Mesenchymal stem cell (in vitro differentiated cells and primary cell): ENCODE results near the gene GYG1.
A peak's percentile ranks its signal among the peaks of the same experiment; 100 is the strongest.

Source experiments
- DNase-seq: peaks from one replicate; pipeline ENCODE4 v3.0.0-alpha.2; 2013
- H2AFZ ChIP-seq: one replicate; pipeline ENCODE4 v1.6.1; 2013; ENCODE audit warnings: low read depth, mild to moderate bottlenecking, control low read depth, inconsistent platforms, low read length, moderate library complexity
- H2AK5ac ChIP-seq: 2 replicates; pipeline ENCODE4 v1.6.1; 2013; ENCODE audit warnings: low read length, moderate library complexity, mild to moderate bottlenecking, inconsistent platforms; ENCODE audit not compliant: severe bottlenecking
- H2BK120ac ChIP-seq: one replicate; pipeline ENCODE4 v1.6.1; 2013; ENCODE audit warnings: low read depth, mild to moderate bottlenecking, inconsistent platforms, low read length, moderate library complexity
- H2BK12ac ChIP-seq, 2 experiments: one replicate each; pipeline ENCODE4 v1.6.1; 2013; ENCODE audit warnings: inconsistent platforms in 2 of 2, low read length in 2 of 2, mild to moderate bottlenecking in 2 of 2, moderate library complexity in 2 of 2, control low read depth in 1 of 2
- H2BK15ac ChIP-seq: one replicate; pipeline ENCODE4 v1.6.1; 2013; ENCODE audit warnings: mild to moderate bottlenecking, low read depth, inconsistent platforms; ENCODE audit not compliant: poor library complexity, severe bottlenecking
- H2BK5ac ChIP-seq: 2 replicates; pipeline ENCODE4 v1.6.1; 2013; ENCODE audit warnings: low read depth, mild to moderate bottlenecking, low read length, control low read depth, inconsistent platforms; ENCODE audit not compliant: poor library complexity, severe bottlenecking
- H3K14ac ChIP-seq, 2 experiments: one replicate each; pipeline ENCODE4 v1.6.1; 2013; ENCODE audit warnings: inconsistent platforms in 2 of 2, low read length in 2 of 2, control low read depth in 1 of 2, mild to moderate bottlenecking in 1 of 2, moderate library complexity in 1 of 2
- H3K18ac ChIP-seq, 2 experiments: one replicate each; pipeline ENCODE4 v1.6.1; 2013; ENCODE audit warnings: inconsistent platforms in 2 of 2, low read length in 2 of 2, control low read depth in 1 of 2, low read depth in 1 of 2, mild to moderate bottlenecking in 1 of 2
- H3K23ac ChIP-seq, 2 experiments: one replicate each; pipeline ENCODE4 v1.6.1; 2013; ENCODE audit warnings: inconsistent platforms in 2 of 2, low read length in 2 of 2, mild to moderate bottlenecking in 2 of 2, moderate library complexity in 2 of 2, control low read depth in 1 of 2
- H3K27ac ChIP-seq: 2 replicates; pipeline ENCODE4 v1.5.1; 2013; ENCODE audit warnings: mild to moderate bottlenecking, moderate library complexity, low read length, control low read depth, inconsistent platforms; ENCODE audit not compliant: poor library complexity, severe bottlenecking
- H3K27me3 ChIP-seq, 2 experiments: 2 replicates each; pipeline versions ENCODE4 v1.6.1 to v1.7.0; 2013; ENCODE audit warnings: low read length in 2 of 2, mild to moderate bottlenecking in 2 of 2, moderate library complexity in 2 of 2, control low read depth in 1 of 2, inconsistent platforms in 1 of 2; ENCODE audit not compliant: control insufficient read depth in 1 of 2, insufficient read depth in 1 of 2
- H3K36me3 ChIP-seq, 2 experiments: 2 replicates each; pipeline versions ENCODE4 v1.6.1 to v1.7.0; 2013; ENCODE audit warnings: low read length in 2 of 2, control low read depth in 1 of 2, inconsistent platforms in 1 of 2, low read depth in 1 of 2, mild to moderate bottlenecking in 1 of 2; ENCODE audit not compliant: insufficient read depth in 2 of 2, control insufficient read depth in 1 of 2
- H3K4ac ChIP-seq, 2 experiments: one replicate each; pipeline ENCODE4 v1.6.1; 2013; ENCODE audit warnings: inconsistent platforms in 2 of 2, low read length in 2 of 2, mild to moderate bottlenecking in 2 of 2, moderate library complexity in 2 of 2, control low read depth in 1 of 2, low read depth in 1 of 2
- H3K4me1 ChIP-seq: 2 replicates; pipeline ENCODE4 v1.6.1; 2013; ENCODE audit warnings: low read depth, low read length, control low read depth; ENCODE audit not compliant: control insufficient read depth, insufficient read depth
- H3K4me2 ChIP-seq: 2 replicates; pipeline ENCODE4 v1.6.1; 2013; ENCODE audit warnings: low read length, mild to moderate bottlenecking, inconsistent platforms; ENCODE audit not compliant: poor library complexity, severe bottlenecking
- H3K4me3 ChIP-seq, 2 experiments: 2 replicates each; pipeline versions ENCODE4 v1.5.1 to v1.7.0; 2013; ENCODE audit warnings: low read length in 2 of 2, mild to moderate bottlenecking in 2 of 2, control low read depth in 1 of 2, low read depth in 1 of 2; ENCODE audit not compliant: insufficient read depth in 1 of 2
- H3K79me1 ChIP-seq: replicated peaks from 2 replicates; pipeline ENCODE4 v1.6.1; 2013; ENCODE audit warnings: mild to moderate bottlenecking, control low read depth, low read length, inconsistent platforms; ENCODE audit not compliant: poor library complexity, severe bottlenecking
- H3K9ac ChIP-seq: 2 replicates; pipeline ENCODE4 v1.7.0; 2013; ENCODE audit warnings: mild to moderate bottlenecking, low read length, moderate library complexity
- H3K9me3 ChIP-seq: 2 replicates; pipeline ENCODE4 v1.7.0; 2013; ENCODE audit warnings: mild to moderate bottlenecking, low read length; ENCODE audit not compliant: control insufficient read depth
- H4K8ac ChIP-seq: one replicate; pipeline ENCODE4 v1.6.1; 2013; ENCODE audit warnings: inconsistent platforms, mild to moderate bottlenecking, low read length, moderate library complexity
- H4K91ac ChIP-seq: one replicate; pipeline ENCODE4 v1.6.1; 2013; ENCODE audit warnings: mild to moderate bottlenecking, low read length, inconsistent platforms
- WGBS: methylation state at CpG from one replicate; pipeline ENCODE4 v1.1.7; 2013; ENCODE audit warnings: mixed read lengths; 5-methylcytosine and 5-hydroxymethylcytosine counted together

The GYG1 gene

DNA sequence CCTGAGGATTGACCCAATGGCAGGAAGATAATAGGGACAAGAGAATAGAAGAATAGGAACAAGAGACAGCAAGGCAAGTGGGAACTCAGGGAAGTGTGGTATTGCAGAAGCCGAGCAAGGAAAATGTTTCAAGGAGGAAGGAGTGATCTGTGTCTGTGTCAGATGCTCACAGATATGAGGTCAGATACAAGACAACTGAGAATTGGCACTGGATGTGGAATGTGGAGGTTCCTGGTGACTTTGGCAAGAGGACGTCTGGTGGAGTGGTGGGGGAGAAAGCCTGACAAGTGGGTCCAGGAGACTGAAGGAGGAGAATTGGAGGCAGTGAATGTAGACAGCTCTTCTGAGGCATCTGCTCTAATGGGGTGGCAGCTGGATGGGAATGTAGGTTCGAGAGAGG lies 24.1 kb downstream of the GYG1 start:
- Histone ChIP-seq H3K4me3 (no peak overlapping the region), H3K18ac (no peak overlapping the region), H2BK120ac (no peak overlapping the region), H3K4me2 (no peak overlapping the region), H3K9ac (peak overlapping the region; percentile 12), H2BK5ac (no peak overlapping the region), H3K27me3 (no peaks in the 10 kb centered on the region), H3K36me3 (peaks cover 13 to 48% of the 10 kb centered on the region in 2 experiments), H2AK5ac (peak overlapping the region; percentile 55), H3K14ac (no peak overlapping the region), H3K4ac (no peak overlapping the region), H3K9me3 (no peaks in the 10 kb centered on the region), H3K27ac (no peak overlapping the region), H2BK15ac (no peak overlapping the region), H3K79me1 (peaks cover 24% of the 10 kb centered on the region), H3K23ac (no peak overlapping the region), H3K4me1 (peaks cover 6% of the 10 kb centered on the region), H4K91ac (peak overlapping the region; percentile 40), H2AFZ (no peak overlapping the region), H2BK12ac (peak overlapping the region in 1 of 2 experiments; percentile 56), H4K8ac (no peak overlapping the region)
- WGBS: 93% methylated on average over 3 of the region's 3 CpGs
- DNase-seq: no peak

DNA sequence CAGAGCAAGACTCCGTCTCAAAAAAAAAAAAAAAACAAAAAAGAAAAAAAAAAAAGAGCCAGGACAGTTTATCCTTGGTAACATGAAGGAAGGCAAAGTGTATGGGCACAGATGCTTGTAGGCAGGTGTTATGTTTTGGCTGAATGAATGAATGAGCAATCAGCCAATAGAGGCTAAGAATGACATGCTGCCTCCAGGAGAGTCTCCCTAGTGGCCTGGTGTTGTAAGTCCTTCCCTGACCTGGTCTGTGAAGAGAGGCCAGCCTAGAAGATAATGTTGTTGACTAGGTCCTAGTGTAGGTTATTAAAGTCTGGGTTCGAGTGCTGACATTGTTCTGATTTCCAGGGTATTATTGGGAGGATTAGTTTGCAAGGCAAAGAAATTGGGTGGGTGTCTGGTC lies 24.9 kb downstream of the GYG1 start:
- Histone ChIP-seq H3K9me3 (no peaks in the 10 kb centered on the region), H3K36me3 (peaks cover 10 to 46% of the 10 kb centered on the region in 2 experiments), H3K27ac (no peak overlapping the region), H3K4ac (no peak overlapping the region), H3K4me1 (peaks cover 9% of the 10 kb centered on the region), H2BK15ac (no peak overlapping the region), H3K14ac (no peak overlapping the region), H2AK5ac (no peak overlapping the region), H3K4me3 (no peak overlapping the region), H3K9ac (peak overlapping the region; percentile 63), H2BK12ac (peak overlapping the region in 1 of 2 experiments; percentile 9), H3K79me1 (peaks cover 27% of the 10 kb centered on the region), H3K23ac (no peak overlapping the region), H2BK120ac (no peak overlapping the region), H2AFZ (no peak overlapping the region), H3K27me3 (no peaks in the 10 kb centered on the region), H4K91ac (no peak overlapping the region), H3K4me2 (no peak overlapping the region), H4K8ac (no peak overlapping the region), H2BK5ac (no peak overlapping the region), H3K18ac (no peak overlapping the region)
- no peak for DNase-seq
- WGBS: 87% methylated on average over 1 of the region's 2 CpGs

DNA sequence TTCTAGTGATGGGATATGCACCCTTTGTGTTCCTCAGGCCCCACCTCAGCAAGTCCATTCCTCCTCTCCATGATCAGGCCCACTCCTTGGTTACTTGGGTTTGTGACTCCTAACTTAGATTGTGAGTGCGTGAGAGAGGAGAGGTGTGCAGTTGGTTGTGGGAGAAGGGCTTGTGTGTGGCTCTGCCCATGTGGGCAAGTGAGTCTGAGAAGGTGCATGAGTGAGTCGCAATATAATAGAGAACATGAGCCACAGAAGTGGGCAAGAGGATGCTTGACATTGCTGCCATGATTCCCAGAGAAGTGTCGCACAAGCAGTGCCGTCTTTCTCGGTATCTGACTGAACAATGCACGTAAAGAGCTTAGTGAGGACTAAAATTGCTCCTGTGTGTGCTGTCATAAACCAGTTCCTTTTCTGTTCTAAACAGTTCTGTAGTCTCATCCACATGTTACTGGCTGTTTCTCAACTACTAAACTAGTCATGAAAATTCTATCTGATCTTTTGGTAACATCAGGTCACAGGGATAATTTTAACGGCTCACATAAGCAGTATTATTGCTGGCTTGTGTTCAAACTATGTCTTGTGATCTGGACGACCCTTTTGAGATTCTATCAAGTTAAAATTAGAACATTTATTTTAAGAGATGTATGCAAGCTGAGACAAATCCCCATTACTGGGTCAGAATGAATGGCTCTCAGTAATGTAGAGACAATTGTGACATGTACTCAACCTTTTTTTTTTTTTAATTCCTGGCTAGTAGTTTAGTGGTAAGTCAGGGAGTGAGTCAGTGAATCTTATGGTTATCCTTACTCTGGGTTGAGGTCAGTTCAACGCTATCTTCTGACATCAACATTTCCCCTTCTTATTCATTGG lies 25.6 kb downstream of the GYG1 start:
- peak overlapping the region; percentile 63 for H3K9ac ChIP-seq
- H3K4me1 ChIP-seq: peaks cover 9% of the 10 kb centered on the region
- H2BK120ac ChIP-seq: no peak overlapping the region
- 97% methylated on average over 6 of the region's 9 CpGs for WGBS
- peak; percentile 95 for DNase-seq
- peak overlapping the region in 1 of 2 experiments; percentile 42 for H3K18ac ChIP-seq
- H3K4ac ChIP-seq: no peak overlapping the region
- peaks cover 25% of the 10 kb centered on the region for H3K79me1 ChIP-seq
- peak overlapping the region in 1 of 2 experiments; percentile 9 for H2BK12ac ChIP-seq
- H3K4me2 ChIP-seq: no peak overlapping the region
- no peaks in the 10 kb centered on the region for H3K27me3 ChIP-seq
- H2BK15ac ChIP-seq: no peak overlapping the region
- H3K14ac ChIP-seq: no peak overlapping the region
- no peak overlapping the region for H4K91ac ChIP-seq
- H3K27ac ChIP-seq: peak overlapping the region; percentile 22
- H3K9me3 ChIP-seq: no peaks in the 10 kb centered on the region
- no peak overlapping the region for H4K8ac ChIP-seq
- no peak overlapping the region for H2AK5ac ChIP-seq
- H3K23ac ChIP-seq: no peak overlapping the region
- peak overlapping the region in 1 of 2 experiments; percentile 20 for H3K4me3 ChIP-seq
- peaks cover 8 to 46% of the 10 kb centered on the region in 2 experiments for H3K36me3 ChIP-seq
- H2BK5ac ChIP-seq: no peak overlapping the region
- H2AFZ ChIP-seq: no peak overlapping the region

DNA sequence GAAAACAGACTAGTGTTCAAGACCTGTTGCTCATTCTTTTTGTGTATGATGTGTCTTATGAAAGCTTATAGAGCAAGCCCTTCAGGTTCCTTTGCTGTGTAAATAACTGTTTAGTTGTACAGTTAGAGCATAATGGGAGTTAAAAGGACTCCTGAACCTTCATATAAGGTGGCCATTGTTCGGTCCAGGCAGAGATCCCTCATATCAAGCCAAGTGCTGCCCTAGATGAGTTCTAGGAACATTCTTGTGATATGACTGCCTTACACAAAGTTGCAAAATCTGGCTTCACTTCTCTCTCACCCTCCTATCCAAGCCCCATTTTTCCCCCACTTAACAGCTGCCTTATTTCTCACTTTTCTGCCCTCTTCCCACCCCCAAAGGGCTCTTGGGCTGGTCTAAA lies 26.9 kb downstream of the GYG1 start:
- WGBS: 53% methylated on average over 1 of the region's 1 CpG
- no peak overlapping the region for H2BK12ac ChIP-seq
- no peak overlapping the region for H4K8ac ChIP-seq
- no peak overlapping the region for H3K4me2 ChIP-seq
- H3K27ac ChIP-seq: no peak overlapping the region
- H3K9me3 ChIP-seq: no peaks in the 10 kb centered on the region
- H2AK5ac ChIP-seq: no peak overlapping the region
- H3K79me1 ChIP-seq: peaks cover 23% of the 10 kb centered on the region
- H3K27me3 ChIP-seq: no peaks in the 10 kb centered on the region
- no peak overlapping the region for H3K4ac ChIP-seq
- H2BK5ac ChIP-seq: no peak overlapping the region
- peak; percentile 16 for DNase-seq
- H4K91ac ChIP-seq: no peak overlapping the region
- no peak overlapping the region for H2BK15ac ChIP-seq
- H3K4me1 ChIP-seq: peaks cover 9% of the 10 kb centered on the region
- peaks cover 8 to 44% of the 10 kb centered on the region in 2 experiments for H3K36me3 ChIP-seq
- H3K23ac ChIP-seq: no peak overlapping the region
- no peak overlapping the region for H2AFZ ChIP-seq
- no peak overlapping the region for H3K14ac ChIP-seq
- no peak overlapping the region for H2BK120ac ChIP-seq
- H3K9ac ChIP-seq: peak overlapping the region; percentile 10
- H3K4me3 ChIP-seq: no peak overlapping the region
- no peak overlapping the region for H3K18ac ChIP-seq
